Sigmoid colon (tissue), 4 donors: Measurements from ENCODE around the gene TMEM141.

Source experiments
- POLR2AphosphoS5 ChIP-seq, 4 donors: sonication (generic); formaldehyde crosslinking; IDR thresholded peaks; one replicate each; pipeline ENCODE4 v1.6.1; 2017; ENCODE audit warnings: antibody characterized with exemption in 4 of 4
- TF ChIP-seq, protein P1 (sequence below), 4 experiments: fragments of 450-650 bp in 3 of 4; fragments of 200-600 bp in 1 of 4; IDR thresholded peaks; one replicate each; pipeline ENCODE4 v1.5.1; 2016 to 2019; ENCODE audit warnings: antibody characterized with exemption in 4 of 4, mild to moderate bottlenecking in 3 of 4, moderate library complexity in 2 of 4

DNA sequence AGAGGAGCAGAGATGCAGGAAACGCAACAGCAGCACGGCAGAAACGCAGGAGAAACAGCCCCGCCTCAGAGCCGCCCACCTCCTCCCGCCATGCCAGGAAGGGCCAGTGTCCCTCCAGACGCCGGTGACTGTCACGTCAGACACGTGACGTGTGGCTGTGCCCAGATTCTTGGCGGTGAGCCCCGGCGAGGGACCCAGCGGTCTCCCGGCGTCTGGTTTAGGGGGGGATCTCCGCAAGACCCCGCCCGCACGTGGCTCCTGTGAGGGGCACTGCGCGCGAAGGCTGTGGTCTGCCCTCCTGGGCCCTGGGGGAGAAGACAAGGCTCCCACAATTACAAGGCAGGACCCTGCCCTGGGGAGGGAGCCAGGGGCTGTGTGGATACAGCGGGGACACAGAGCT, 30.7 kb upstream of the TMEM141 start:
- TF ChIP-seq POLR2AphosphoS5 (IDR thresholded peaks at IDR 0.05): no peak
- TF ChIP-seq, protein P1, sequence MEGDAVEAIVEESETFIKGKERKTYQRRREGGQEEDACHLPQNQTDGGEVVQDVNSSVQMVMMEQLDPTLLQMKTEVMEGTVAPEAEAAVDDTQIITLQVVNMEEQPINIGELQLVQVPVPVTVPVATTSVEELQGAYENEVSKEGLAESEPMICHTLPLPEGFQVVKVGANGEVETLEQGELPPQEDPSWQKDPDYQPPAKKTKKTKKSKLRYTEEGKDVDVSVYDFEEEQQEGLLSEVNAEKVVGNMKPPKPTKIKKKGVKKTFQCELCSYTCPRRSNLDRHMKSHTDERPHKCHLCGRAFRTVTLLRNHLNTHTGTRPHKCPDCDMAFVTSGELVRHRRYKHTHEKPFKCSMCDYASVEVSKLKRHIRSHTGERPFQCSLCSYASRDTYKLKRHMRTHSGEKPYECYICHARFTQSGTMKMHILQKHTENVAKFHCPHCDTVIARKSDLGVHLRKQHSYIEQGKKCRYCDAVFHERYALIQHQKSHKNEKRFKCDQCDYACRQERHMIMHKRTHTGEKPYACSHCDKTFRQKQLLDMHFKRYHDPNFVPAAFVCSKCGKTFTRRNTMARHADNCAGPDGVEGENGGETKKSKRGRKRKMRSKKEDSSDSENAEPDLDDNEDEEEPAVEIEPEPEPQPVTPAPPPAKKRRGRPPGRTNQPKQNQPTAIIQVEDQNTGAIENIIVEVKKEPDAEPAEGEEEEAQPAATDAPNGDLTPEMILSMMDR (IDR thresholded peaks at IDR 0.05): no peak
